Endodermal cell (in vitro differentiated cells): ENCODE measurements around the gene RPL32. TPM values are rescaled to one million over a fixed set of nuclear protein-coding genes. Genes with fewer than 3 reads are reported as not detected.
A peak's percentile ranks its signal among the peaks of the same experiment; 100 is the strongest.

Source experiments
- DNase-seq: peaks from one replicate; pipeline ENCODE4 v3.0.0-alpha.2; 2017
- H3K27ac ChIP-seq: 2 replicates; pipeline ENCODE4 v1.5.1; 2013; ENCODE audit warnings: mild to moderate bottlenecking, low read depth, low read length, moderate library complexity
- H3K27me3 ChIP-seq: 2 replicates; pipeline ENCODE4 v1.6.1; 2013; ENCODE audit warnings: mild to moderate bottlenecking, low read length, moderate library complexity; ENCODE audit not compliant: insufficient read depth, control insufficient read depth, poor library complexity, severe bottlenecking
- H3K36me3 ChIP-seq: 2 replicates; pipeline ENCODE4 v1.7.0; 2013; ENCODE audit warnings: mild to moderate bottlenecking, low read length, moderate library complexity; ENCODE audit not compliant: control insufficient read depth, insufficient read depth
- H3K4me1 ChIP-seq: one replicate; pipeline ENCODE4 v1.7.0; 2013; ENCODE audit warnings: low read length; ENCODE audit not compliant: control insufficient read depth, insufficient read depth
- H3K4me3 ChIP-seq: 2 replicates; pipeline ENCODE4 v1.5.1; 2013; ENCODE audit warnings: mild to moderate bottlenecking, low read length, moderate library complexity
- H3K9ac ChIP-seq: 2 replicates; pipeline ENCODE4 v1.6.1; 2013; ENCODE audit warnings: mild to moderate bottlenecking, low read length, moderate library complexity; ENCODE audit not compliant: poor library complexity, severe bottlenecking; ENCODE audit errors: extremely low read depth
- H3K9me3 ChIP-seq: 2 replicates; pipeline ENCODE4 v1.6.1; 2013; ENCODE audit warnings: mild to moderate bottlenecking, low read length, moderate library complexity; ENCODE audit not compliant: control insufficient read depth
- H3K27ac Mint-ChIP-seq: 2 replicates; pipeline ENCODE4 v1.8.0; 2020; ENCODE audit warnings: mixed read lengths
- H3K27me3 Mint-ChIP-seq: 2 replicates; pipeline ENCODE4 v1.8.0; 2021; ENCODE audit warnings: mild to moderate bottlenecking, mixed read lengths; ENCODE audit not compliant: insufficient read depth
- H3K36me3 Mint-ChIP-seq: 2 replicates; pipeline ENCODE4 v1.8.0; 2020; ENCODE audit warnings: low read depth, mixed read lengths
- H3K4me1 Mint-ChIP-seq: 2 replicates; pipeline ENCODE4 v1.8.0; 2020; ENCODE audit warnings: mixed read lengths
- H3K4me3 Mint-ChIP-seq: 2 replicates; pipeline ENCODE4 v1.8.0; 2020; ENCODE audit warnings: mild to moderate bottlenecking, moderate library complexity, mixed read lengths
- H3K9me3 Mint-ChIP-seq: 2 replicates; pipeline ENCODE4 v1.8.0; 2020; ENCODE audit warnings: mild to moderate bottlenecking, mixed read lengths
- CTCF ChIP-seq: fragments of 200-600 bp; sonication (generic); conservative IDR thresholded peaks from 2 replicates; pipeline ENCODE4 v1.5.0; 2021; ENCODE audit warnings: antibody characterized with exemption, mild to moderate bottlenecking
- whole genome bisulfite sequencing, 2 experiments: methylation state at CpG; one replicate each; pipeline versions ENCODE4 v1.1.5 to v1.1.7; 2013; ENCODE audit warnings: missing lambda C conversion rate in 2 of 2, mixed read lengths in 1 of 2; ENCODE audit not compliant: insufficient coverage in 1 of 2, insufficient read length in 1 of 2; 5-methylcytosine and 5-hydroxymethylcytosine counted together
- total RNA-seq, 2 donors: library from RNA; stranded (reverse); fragmentation: NEBNext Ultra II Directional in 1 of 2; extraction: Animal tissue kit (Norgen Biotek cat#: 25700) in 1 of 2; gene quantifications; 2 replicates in 1 of 2; 3 replicates in 1 of 2; pipeline ENCODE4 v1.2.1, GENCODE V29; 2021

RPL32 gene
- total RNA-seq, 2 donors from 2014 or later: 1,362 to 1,580 TPM

- Histone ChIP-seq H3K27ac (no peak overlapping the region), H3K9ac (no peak overlapping the region), H3K36me3 (no peaks in the 10 kb centered on the region), H3K9me3 (no peaks in the 10 kb centered on the region), H3K4me1 (no peaks in the 10 kb centered on the region), H3K4me3 (no peak overlapping the region), H3K27me3 (no peaks in the 10 kb centered on the region)
- peaks cover 3% of the 10 kb centered on the region for H3K36me3 Mint-ChIP-seq
- no peak overlapping the region for H3K27ac Mint-ChIP-seq
- WGBS, 2 experiments: 94 to 100% methylated on average over 4 to 7 of the region's 7 CpGs
- no peak for TF ChIP-seq CTCF
- DNase-seq: no peak
- no peaks in the 10 kb centered on the region for H3K9me3 Mint-ChIP-seq
- no peaks in the 10 kb centered on the region for H3K27me3 Mint-ChIP-seq
- H3K4me1 Mint-ChIP-seq: peaks cover 4% of the 10 kb centered on the region
- H3K4me3 Mint-ChIP-seq: no peak overlapping the region
Measured at GRCh38 chr3:12824299-12824698, 17.1 kb downstream of the RPL32 start.

- H3K27ac Mint-ChIP-seq: no peak overlapping the region
- H3K4me1 Mint-ChIP-seq: peaks cover 4% of the 10 kb centered on the region
- H3K4me3 Mint-ChIP-seq: no peak overlapping the region
- no peaks in the 10 kb centered on the region for H3K36me3 Mint-ChIP-seq
- no peaks in the 10 kb centered on the region for H3K27me3 Mint-ChIP-seq
- H3K27ac ChIP-seq: no peak overlapping the region
- H3K9me3 Mint-ChIP-seq: no peaks in the 10 kb centered on the region
- H3K4me1 ChIP-seq: no peaks in the 10 kb centered on the region
- 60 to 66% methylated on average over 6 to 7 of the region's 8 CpGs for WGBS, 2 experiments
- no peak overlapping the region for H3K9ac ChIP-seq
- DNase-seq: no peak
- H3K36me3 ChIP-seq: no peaks in the 10 kb centered on the region
- no peaks in the 10 kb centered on the region for H3K9me3 ChIP-seq
- H3K4me3 ChIP-seq: no peak overlapping the region
- no peaks in the 10 kb centered on the region for H3K27me3 ChIP-seq
- TF ChIP-seq CTCF: peak; percentile 59
Measured at GRCh38 chr3:12822725-12823373, 18.5 kb downstream of the RPL32 start.

- Histone ChIP-seq H3K9ac (no peak overlapping the region), H3K36me3 (no peaks in the 10 kb centered on the region), H3K4me3 (no peak overlapping the region), H3K27ac (no peak overlapping the region), H3K27me3 (no peaks in the 10 kb centered on the region), H3K9me3 (no peaks in the 10 kb centered on the region), H3K4me1 (no peaks in the 10 kb centered on the region)
- H3K27me3 Mint-ChIP-seq: no peaks in the 10 kb centered on the region
- H3K4me3 Mint-ChIP-seq: no peak overlapping the region
- 89 to 94% methylated on average over 4 to 5 of the region's 5 CpGs for WGBS, 2 experiments
- no peak for TF ChIP-seq CTCF
- H3K4me1 Mint-ChIP-seq: peaks cover 4% of the 10 kb centered on the region
- H3K27ac Mint-ChIP-seq: no peak overlapping the region
- H3K9me3 Mint-ChIP-seq: no peaks in the 10 kb centered on the region
- no peak for DNase-seq
- H3K36me3 Mint-ChIP-seq: no peaks in the 10 kb centered on the region
Measured at GRCh38 chr3:12818773-12819172, 22.6 kb downstream of the RPL32 start.
